ENCODE results near the gene SLX4IP.

DNA sequence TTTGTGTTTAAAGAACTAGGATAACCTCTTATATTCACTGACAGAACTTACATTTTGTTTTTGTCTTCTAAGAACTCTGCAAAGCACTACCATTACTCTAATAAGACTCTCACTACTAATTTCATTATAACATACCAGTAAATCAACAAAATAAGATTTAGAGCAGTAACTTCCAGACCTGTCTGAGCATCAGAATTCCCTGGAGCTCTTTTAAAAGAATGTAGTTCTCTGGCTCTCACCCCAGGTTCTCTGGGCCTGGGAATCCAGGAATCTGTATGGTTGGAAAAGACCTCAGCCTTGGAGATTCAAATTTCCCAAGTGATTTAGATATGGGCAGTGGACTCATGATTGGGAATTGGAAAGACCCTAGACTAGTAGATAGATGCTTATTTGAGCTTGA, 149.3 kb downstream of the SLX4IP start:
- no peak for TF ChIP-seq KLF16 (tag by site-specific recombination; IDR thresholded peaks at IDR 0.05)
- no peak for TF ChIP-seq ZNF274 (IDR thresholded peaks at IDR 0.05; ENCODE audit: low read length)
- no peak for TF ChIP-seq ZNF274 (tag by site-specific recombination; IDR thresholded peaks at IDR 0.05; ENCODE audit: borderline replicate concordance)
- TF ChIP-seq, protein P1, sequence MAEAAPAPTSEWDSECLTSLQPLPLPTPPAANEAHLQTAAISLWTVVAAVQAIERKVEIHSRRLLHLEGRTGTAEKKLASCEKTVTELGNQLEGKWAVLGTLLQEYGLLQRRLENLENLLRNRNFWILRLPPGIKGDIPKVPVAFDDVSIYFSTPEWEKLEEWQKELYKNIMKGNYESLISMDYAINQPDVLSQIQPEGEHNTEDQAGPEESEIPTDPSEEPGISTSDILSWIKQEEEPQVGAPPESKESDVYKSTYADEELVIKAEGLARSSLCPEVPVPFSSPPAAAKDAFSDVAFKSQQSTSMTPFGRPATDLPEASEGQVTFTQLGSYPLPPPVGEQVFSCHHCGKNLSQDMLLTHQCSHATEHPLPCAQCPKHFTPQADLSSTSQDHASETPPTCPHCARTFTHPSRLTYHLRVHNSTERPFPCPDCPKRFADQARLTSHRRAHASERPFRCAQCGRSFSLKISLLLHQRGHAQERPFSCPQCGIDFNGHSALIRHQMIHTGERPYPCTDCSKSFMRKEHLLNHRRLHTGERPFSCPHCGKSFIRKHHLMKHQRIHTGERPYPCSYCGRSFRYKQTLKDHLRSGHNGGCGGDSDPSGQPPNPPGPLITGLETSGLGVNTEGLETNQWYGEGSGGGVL (tag by site-specific recombination; IDR thresholded peaks at IDR 0.05) = no peak
- no peak for TF ChIP-seq ZNF777 (tag by site-specific recombination; IDR thresholded peaks at IDR 0.05; ENCODE audit: borderline replicate concordance)
- TF ChIP-seq ZNF624 (tag by site-specific recombination; IDR thresholded peaks at IDR 0.05) = no peak

Data from HEK293 (cell line).